Hepatocyte (in vitro differentiated cells): ENCODE data around the gene EXPH5. TPM values are rescaled to one million over a fixed set of nuclear protein-coding genes. Genes with fewer than 3 reads are reported as not detected.

ENCODE experiments used
- DNase-seq: peaks from one replicate; pipeline ENCODE4 v3.0.0-alpha.2; 2016; ENCODE audit warnings: low spot score
- H2AFZ ChIP-seq: fragments of 200-600 bp; sonication (generic); 2 replicates; pipeline ENCODE4 v1.6.0; 2016; ENCODE audit warnings: antibody characterized with exemption, mild to moderate bottlenecking
- H3K27ac ChIP-seq: fragments of 200-600 bp; sonication (generic); 2 replicates; pipeline ENCODE4 v1.5.1; 2016; ENCODE audit warnings: mild to moderate bottlenecking
- H3K27me3 ChIP-seq: fragments of 200-600 bp; sonication (generic); 2 replicates; pipeline ENCODE4 v1.6.1; 2016
- H3K36me3 ChIP-seq: fragments of 200-600 bp; sonication (generic); replicated peaks from 2 replicates; pipeline ENCODE4 v1.5.1; 2016; ENCODE audit warnings: low read depth; ENCODE audit not compliant: insufficient read depth
- H3K4me1 ChIP-seq: fragments of 200-600 bp; sonication (generic); 2 replicates; pipeline ENCODE4 v1.5.1; 2016; ENCODE audit warnings: mild to moderate bottlenecking, moderate library complexity; ENCODE audit not compliant: insufficient read depth
- H3K4me2 ChIP-seq: fragments of 200-600 bp; sonication (generic); 2 replicates; pipeline ENCODE4 v1.6.0; 2016
- H3K4me3 ChIP-seq: fragments of 200-600 bp; sonication (generic); 2 replicates; pipeline ENCODE4 v1.5.1; 2016; ENCODE audit warnings: mild to moderate bottlenecking
- H3K79me2 ChIP-seq: fragments of 200-600 bp; sonication (generic); 2 replicates; pipeline ENCODE4 v1.6.0; 2017; ENCODE audit warnings: mild to moderate bottlenecking
- H3K9me2 ChIP-seq: fragments of 200-600 bp; sonication (generic); replicated peaks from 2 replicates; pipeline ENCODE4 v1.6.0; 2017; ENCODE audit warnings: mild to moderate bottlenecking; ENCODE audit not compliant: insufficient read depth
- H3K9me3 ChIP-seq: fragments of 200-600 bp; sonication (generic); 2 replicates; pipeline ENCODE4 v1.5.1; 2016; ENCODE audit warnings: low read depth, mild to moderate bottlenecking
- H4K20me1 ChIP-seq: fragments of 200-600 bp; sonication (generic); 2 replicates; pipeline ENCODE4 v1.6.0; 2016; ENCODE audit warnings: mild to moderate bottlenecking; ENCODE audit not compliant: insufficient read depth, poor library complexity, severe bottlenecking
- EZH2 ChIP-seq: fragments of 200-600 bp; sonication (generic); IDR thresholded peaks from 2 replicates; pipeline ENCODE4 v1.6.1; 2016; ENCODE audit warnings: antibody characterized with exemption, mild to moderate bottlenecking, borderline replicate concordance
- EZH2phosphoT487 ChIP-seq: fragments of 200-600 bp; sonication (generic); IDR thresholded peaks from one replicate; pipeline ENCODE4 v1.6.1; 2018; ENCODE audit warnings: antibody characterized with exemption, mild to moderate bottlenecking, low read depth, moderate library complexity; ENCODE audit not compliant: unreplicated experiment, severe bottlenecking
- WGBS: methylation state at CpG from one replicate; pipeline ENCODE4 v1.1.6; 2016; ENCODE audit warnings: low lambda C conversion rate; ENCODE audit errors: missing lambda C conversion rate; 5-methylcytosine and 5-hydroxymethylcytosine counted together
- polyA plus RNA-seq: library from polyadenylated mRNA; unstranded; fragments of >200 nt; fragmentation: Nextera tagmentation; extraction: Ambion mirVana; gene quantifications from 2 replicates; pipeline ENCODE4 v1.2.1, GENCODE V29; 2016
- total RNA-seq: library from RNA; depleted of rRNA; stranded (reverse); fragments of >200 nt; gene quantifications from 2 replicates; pipeline ENCODE4 v1.2.3, GENCODE V29; 2014
- TF ChIP-seq, protein P1 (sequence below): fragments of 200-600 bp; sonication (generic); IDR thresholded peaks from 2 replicates; pipeline ENCODE4 v1.5.1; 2016; ENCODE audit warnings: antibody characterized with exemption, mild to moderate bottlenecking; ENCODE audit not compliant: poor library complexity

The EXPH5 gene
- total and polyA plus RNA-seq, 2 experiments from 2014 or later: 1.8 to 4.5 TPM

- H3K27ac ChIP-seq: no peak overlapping the region
- H3K4me3 ChIP-seq: no peak overlapping the region
- no peaks in the 10 kb centered on the region for H3K36me3 ChIP-seq
- H2AFZ ChIP-seq: no peak overlapping the region
- no peaks in the 10 kb centered on the region for H4K20me1 ChIP-seq
- no peaks in the 10 kb centered on the region for H3K27me3 ChIP-seq
- WGBS: 89% methylated on average over 5 of the region's 5 CpGs
- no peak overlapping the region for H3K4me2 ChIP-seq
- no peaks in the 10 kb centered on the region for H3K9me2 ChIP-seq
- H3K4me1 ChIP-seq: no peaks in the 10 kb centered on the region
- DNase-seq: no peak
- H3K9me3 ChIP-seq: no peaks in the 10 kb centered on the region
- no peaks in the 10 kb centered on the region for H3K79me2 ChIP-seq
- TF ChIP-seq, protein P1, sequence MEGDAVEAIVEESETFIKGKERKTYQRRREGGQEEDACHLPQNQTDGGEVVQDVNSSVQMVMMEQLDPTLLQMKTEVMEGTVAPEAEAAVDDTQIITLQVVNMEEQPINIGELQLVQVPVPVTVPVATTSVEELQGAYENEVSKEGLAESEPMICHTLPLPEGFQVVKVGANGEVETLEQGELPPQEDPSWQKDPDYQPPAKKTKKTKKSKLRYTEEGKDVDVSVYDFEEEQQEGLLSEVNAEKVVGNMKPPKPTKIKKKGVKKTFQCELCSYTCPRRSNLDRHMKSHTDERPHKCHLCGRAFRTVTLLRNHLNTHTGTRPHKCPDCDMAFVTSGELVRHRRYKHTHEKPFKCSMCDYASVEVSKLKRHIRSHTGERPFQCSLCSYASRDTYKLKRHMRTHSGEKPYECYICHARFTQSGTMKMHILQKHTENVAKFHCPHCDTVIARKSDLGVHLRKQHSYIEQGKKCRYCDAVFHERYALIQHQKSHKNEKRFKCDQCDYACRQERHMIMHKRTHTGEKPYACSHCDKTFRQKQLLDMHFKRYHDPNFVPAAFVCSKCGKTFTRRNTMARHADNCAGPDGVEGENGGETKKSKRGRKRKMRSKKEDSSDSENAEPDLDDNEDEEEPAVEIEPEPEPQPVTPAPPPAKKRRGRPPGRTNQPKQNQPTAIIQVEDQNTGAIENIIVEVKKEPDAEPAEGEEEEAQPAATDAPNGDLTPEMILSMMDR: no peak
- TF ChIP-seq EZH2 (no peak), EZH2phosphoT487 (no peak)
These were observed 50.1 kb downstream of the EXPH5 start for GRCh38 chr11:108543316-108543964.

GRCh38 chr11:108541531-108541930 lies 52.0 kb downstream of the EXPH5 start:
- H3K36me3 ChIP-seq: no peaks in the 10 kb centered on the region
- no peaks in the 10 kb centered on the region for H3K27me3 ChIP-seq
- H3K9me3 ChIP-seq: no peaks in the 10 kb centered on the region
- H3K79me2 ChIP-seq: no peaks in the 10 kb centered on the region
- no peak overlapping the region for H3K27ac ChIP-seq
- H2AFZ ChIP-seq: no peak overlapping the region
- TF ChIP-seq EZH2phosphoT487: no peak
- TF ChIP-seq, protein P1: no peak
- no peak for TF ChIP-seq EZH2
- DNase-seq: no peak
- no peaks in the 10 kb centered on the region for H3K4me1 ChIP-seq
- no peaks in the 10 kb centered on the region for H3K9me2 ChIP-seq
- no peaks in the 10 kb centered on the region for H4K20me1 ChIP-seq
- H3K4me3 ChIP-seq: no peak overlapping the region
- H3K4me2 ChIP-seq: no peak overlapping the region

DNA sequence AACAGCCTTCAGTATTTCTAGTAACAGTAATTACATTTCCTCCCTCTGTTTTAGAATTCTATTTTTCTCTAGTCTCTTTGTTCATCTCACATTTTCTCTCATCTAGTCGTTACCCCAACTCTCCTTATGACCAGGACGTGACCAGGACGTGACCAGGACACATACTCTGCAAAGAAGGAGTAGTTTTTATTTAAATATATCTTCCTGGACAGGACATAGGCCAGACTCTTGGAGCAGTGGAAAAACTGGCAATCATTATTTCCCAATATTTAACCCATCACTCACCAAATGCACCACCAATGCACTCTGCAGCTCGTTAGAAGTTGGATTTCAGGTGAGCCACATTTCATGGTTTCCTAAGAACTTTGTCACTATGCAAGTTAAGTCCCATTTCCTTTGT lies 55.1 kb downstream of the EXPH5 start:
- no peak overlapping the region for H3K27ac ChIP-seq
- no peaks in the 10 kb centered on the region for H3K27me3 ChIP-seq
- no peak overlapping the region for H3K4me3 ChIP-seq
- WGBS: 73% methylated on average over 4 of the region's 4 CpGs
- no peak for DNase-seq
- H3K79me2 ChIP-seq: no peaks in the 10 kb centered on the region
- H2AFZ ChIP-seq: no peak overlapping the region
- H3K36me3 ChIP-seq: no peaks in the 10 kb centered on the region
- no peaks in the 10 kb centered on the region for H3K9me2 ChIP-seq
- TF ChIP-seq, protein P1: no peak
- TF ChIP-seq EZH2phosphoT487 (no peak), EZH2 (no peak)
- no peak overlapping the region for H3K4me2 ChIP-seq
- H3K9me3 ChIP-seq: no peaks in the 10 kb centered on the region
- H4K20me1 ChIP-seq: no peaks in the 10 kb centered on the region
- no peaks in the 10 kb centered on the region for H3K4me1 ChIP-seq

DNA sequence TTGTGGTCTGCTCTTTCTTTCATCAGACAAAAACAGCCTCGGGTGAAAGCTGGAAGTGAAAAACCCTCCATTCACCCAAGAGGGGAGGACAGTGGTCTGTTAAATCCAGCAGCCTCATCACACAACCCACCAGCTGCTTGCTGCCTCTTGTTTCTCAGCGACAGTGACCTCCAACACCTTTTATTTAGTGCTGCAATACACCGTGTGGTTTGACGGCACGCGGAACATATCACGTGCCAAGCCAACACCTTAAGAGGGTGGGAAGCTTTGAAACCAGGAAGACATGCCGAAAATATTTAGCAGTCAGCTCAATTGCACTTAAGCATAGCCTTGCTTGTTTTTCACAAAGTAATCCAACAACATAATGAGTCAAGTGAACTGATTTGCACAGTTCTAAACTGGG lies 55.5 kb downstream of the EXPH5 start:
- WGBS: 51% methylated on average over 8 of the region's 8 CpGs
- H3K9me2 ChIP-seq: no peaks in the 10 kb centered on the region
- DNase-seq: no peak
- no peak overlapping the region for H3K4me3 ChIP-seq
- no peaks in the 10 kb centered on the region for H3K79me2 ChIP-seq
- H3K27me3 ChIP-seq: no peaks in the 10 kb centered on the region
- H3K27ac ChIP-seq: no peak overlapping the region
- H4K20me1 ChIP-seq: no peaks in the 10 kb centered on the region
- no peaks in the 10 kb centered on the region for H3K36me3 ChIP-seq
- H2AFZ ChIP-seq: no peak overlapping the region
- H3K4me2 ChIP-seq: no peak overlapping the region
- no peaks in the 10 kb centered on the region for H3K4me1 ChIP-seq
- no peaks in the 10 kb centered on the region for H3K9me3 ChIP-seq
- TF ChIP-seq EZH2phosphoT487: no peak
- TF ChIP-seq EZH2: no peak
